GM12891 (cell line): Measurements from ENCODE around the gene TCF12.
A peak's percentile ranks its signal among the peaks of the same experiment; 100 is the strongest.

Source experiments
- DNase-seq: peaks from one replicate; pipeline ENCODE4 v3.0.0; 2011; ENCODE audit warnings: low spot score; ENCODE audit not compliant: insufficient read length
- FAIRE-seq: peaks from 2 replicates; lab custom pipeline; 2011; peaks lifted over from hg19 to GRCh38; lab: Jason Lieb, UNC
- PAX5 ChIP-seq: IDR thresholded peaks from 2 replicates; pipeline ENCODE4 v1.6.1; 2011; ENCODE audit warnings: low read length, moderate library complexity, mild to moderate bottlenecking; ENCODE audit not compliant: insufficient read depth, severe bottlenecking
- POLR2A ChIP-seq: IDR thresholded peaks from 2 replicates; pipeline ENCODE4 v1.6.1; 2011; ENCODE audit warnings: low read depth, low read length, control low read depth
- POLR2AphosphoS5 ChIP-seq: IDR thresholded peaks from 2 replicates; pipeline ENCODE4 v1.6.1; 2011; ENCODE audit warnings: low read depth, low read length, control low read depth
- POU2F2 ChIP-seq: IDR thresholded peaks from 2 replicates; pipeline ENCODE4 v1.6.1; 2011; ENCODE audit warnings: low read depth, mild to moderate bottlenecking, control low read depth, low read length, moderate library complexity
- SPI1 ChIP-seq: IDR thresholded peaks from 2 replicates; pipeline ENCODE4 v1.6.1; 2011; ENCODE audit warnings: low read depth, low read length, control low read depth
- TAF1 ChIP-seq: IDR thresholded peaks from 2 replicates; pipeline ENCODE4 v1.6.1; 2011; ENCODE audit warnings: low read depth, low read length, control low read depth

Gene TCF12

DNA sequence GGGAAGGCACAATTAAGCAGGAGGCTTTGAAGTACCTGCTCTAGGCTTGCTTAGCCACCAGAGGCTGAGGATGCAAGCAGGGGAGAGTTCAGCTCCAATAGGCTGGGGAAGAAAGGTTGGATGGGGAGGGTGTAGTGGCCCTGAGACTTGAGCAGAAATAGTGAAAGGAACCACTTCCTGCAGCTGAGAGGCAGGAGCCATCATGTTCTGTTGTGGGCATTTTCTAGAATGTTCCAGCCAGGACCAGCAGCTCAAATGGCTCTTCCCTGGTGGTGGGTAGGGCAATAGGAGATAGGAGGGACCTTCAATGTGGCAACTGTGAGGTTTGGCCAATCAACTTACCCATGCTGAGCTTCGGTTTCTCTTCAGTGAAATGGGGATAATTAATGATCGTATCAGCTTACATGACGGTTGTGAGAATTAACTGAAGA, 378.7 kb downstream of the TCF12 start:
- DNase-seq (no peak), FAIRE-seq (peak; percentile 66)
- TF ChIP-seq POLR2A (no peak), SPI1 (no peak), TAF1 (no peak), POU2F2 (no peak), PAX5 (no peak), POLR2AphosphoS5 (no peak)

DNA sequence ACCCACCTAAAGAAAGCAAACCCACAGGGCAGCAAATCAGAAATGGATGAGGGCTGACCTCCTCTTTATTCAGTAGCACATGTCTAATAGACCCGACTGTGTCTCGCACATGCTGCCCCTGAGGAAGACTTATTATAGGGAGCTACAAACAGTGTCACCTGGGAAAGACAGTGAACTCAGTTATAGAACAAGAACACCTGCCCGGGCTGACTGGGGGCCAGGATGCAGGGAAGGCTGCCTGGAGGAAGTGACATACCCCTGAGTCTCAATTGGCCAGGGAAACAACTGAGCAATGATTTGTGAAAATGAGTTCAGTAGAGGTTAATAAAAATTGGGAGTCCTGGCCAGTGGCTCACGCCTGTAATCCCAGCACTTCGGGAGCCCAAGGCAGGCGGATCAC, 379.2 kb downstream of the TCF12 start:
- FAIRE-seq (no peak), DNase-seq (no peak)
- TF ChIP-seq POLR2A (no peak), PAX5 (no peak), POLR2AphosphoS5 (no peak), TAF1 (no peak), POU2F2 (no peak), SPI1 (no peak)

DNA sequence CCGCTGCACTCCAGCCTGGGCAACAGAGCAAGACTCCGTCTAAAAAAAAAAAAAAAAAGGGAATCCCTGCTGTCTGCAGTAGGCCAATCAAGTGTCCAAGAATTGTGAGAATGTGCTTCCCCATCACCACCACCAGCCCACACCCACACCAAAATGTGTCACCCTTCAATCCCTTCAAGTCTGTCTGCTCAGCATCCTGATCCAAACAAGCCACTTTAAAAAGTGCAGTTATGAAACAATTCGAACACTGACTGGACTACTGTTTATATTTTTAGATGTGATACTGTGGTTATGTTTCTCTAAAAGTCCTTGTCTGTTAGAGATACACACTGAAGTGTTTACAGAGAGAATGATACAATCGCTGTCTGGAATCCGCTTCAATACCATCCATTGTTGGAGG, 379.8 kb downstream of the TCF12 start:
- TF ChIP-seq TAF1 (no peak), POLR2AphosphoS5 (no peak), POLR2A (no peak), POU2F2 (no peak), PAX5 (no peak), SPI1 (no peak)
- FAIRE-seq: peak; percentile 31
- no peak for DNase-seq

DNA sequence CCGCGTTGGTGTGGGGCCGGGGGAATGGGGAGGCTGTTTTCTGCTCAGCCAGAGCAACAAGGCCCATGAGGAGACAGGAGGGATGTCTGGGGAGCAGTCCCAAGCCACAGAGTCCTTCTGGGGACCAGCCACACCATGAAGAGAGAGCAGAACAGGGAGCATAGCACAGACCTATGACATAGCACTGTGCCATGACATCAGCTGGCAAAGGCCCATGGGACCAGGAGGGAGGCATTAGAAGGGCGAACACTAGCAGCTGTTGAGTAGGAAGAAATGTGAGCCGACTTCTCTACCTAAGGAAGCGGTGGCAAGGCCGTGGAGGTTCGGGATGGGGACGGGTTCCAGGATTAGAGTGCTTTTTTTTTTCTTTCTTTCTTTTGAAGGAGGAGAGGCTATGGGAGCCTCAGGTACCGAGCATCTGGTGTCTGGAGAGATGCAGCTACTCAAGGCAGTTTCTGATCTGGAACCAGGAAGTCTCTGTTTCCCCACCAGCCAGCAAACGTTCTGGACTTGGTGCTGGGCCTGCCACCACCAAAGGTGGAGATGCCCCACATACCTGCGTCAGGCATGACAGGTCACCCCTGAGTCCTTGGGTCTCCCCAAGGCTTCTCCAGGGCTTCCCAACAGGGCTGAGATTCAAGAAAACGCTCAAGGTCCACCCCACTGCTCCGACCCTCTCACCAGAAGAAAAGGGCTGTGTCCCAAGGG, 380.6 kb downstream of the TCF12 start:
- TF ChIP-seq POLR2A (no peak), SPI1 (no peak), TAF1 (no peak), POLR2AphosphoS5 (no peak), POU2F2 (no peak), PAX5 (no peak)
- DNase-seq (no peak), FAIRE-seq (peak; percentile 26)

DNA sequence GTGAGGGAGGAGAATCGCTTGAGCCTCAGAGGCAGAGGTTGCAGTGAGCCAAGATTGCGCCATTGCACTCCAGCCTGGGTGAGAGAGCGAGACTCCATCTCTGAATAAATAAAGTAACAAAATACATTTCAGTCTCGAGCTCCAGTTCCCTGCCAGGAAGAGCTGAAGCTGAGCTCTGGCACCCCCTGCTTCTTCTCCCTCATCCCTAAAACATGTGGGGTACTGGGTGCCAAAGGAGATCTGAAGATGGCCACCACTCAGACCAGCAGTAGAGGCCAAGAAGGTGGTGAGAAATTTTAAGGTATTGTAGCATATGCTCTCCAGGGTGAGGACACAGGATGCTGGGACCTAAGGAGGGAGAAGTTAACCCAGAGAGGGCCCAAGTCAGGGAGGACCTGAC, 382.9 kb downstream of the TCF12 start:
- TF ChIP-seq POU2F2: no peak
- no peak for TF ChIP-seq SPI1
- no peak for TF ChIP-seq PAX5
- TF ChIP-seq TAF1: no peak
- TF ChIP-seq POLR2A: no peak
- no peak for TF ChIP-seq POLR2AphosphoS5
- no peak for FAIRE-seq
- no peak for DNase-seq

DNA sequence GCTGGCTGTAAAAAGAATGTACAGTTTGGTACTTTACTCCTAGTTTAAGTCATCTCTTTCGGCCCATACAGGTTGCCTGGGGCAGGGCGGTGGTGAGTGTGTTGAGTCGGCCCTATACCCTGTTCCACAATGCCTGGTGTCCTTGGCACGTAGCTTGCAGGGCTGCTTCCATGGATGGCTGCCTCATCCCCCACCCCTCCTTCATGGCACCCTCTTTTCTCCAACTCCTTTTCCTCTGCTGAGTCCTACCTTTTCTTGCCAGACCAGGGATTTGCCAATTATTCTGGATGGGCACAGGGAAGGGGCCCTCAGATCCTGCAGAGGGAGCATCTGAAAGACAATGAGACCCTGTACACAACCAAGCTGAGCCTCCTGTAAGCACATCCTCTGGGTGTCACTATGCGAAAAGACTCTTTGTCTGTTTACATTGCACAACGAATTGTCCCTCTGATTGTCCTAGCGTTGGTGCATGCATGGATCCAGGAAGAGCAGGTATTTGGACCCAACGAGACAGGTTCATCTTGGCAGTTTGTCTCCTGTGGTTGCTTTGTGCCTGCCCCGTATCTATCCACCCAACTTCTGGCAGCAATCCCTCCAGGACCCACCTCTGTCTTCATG, 384.3 kb downstream of the TCF12 start:
- TF ChIP-seq PAX5 (no peak), POLR2AphosphoS5 (no peak), POU2F2 (no peak), POLR2A (no peak), SPI1 (no peak), TAF1 (no peak)
- DNase-seq (no peak), FAIRE-seq (no peak)

DNA sequence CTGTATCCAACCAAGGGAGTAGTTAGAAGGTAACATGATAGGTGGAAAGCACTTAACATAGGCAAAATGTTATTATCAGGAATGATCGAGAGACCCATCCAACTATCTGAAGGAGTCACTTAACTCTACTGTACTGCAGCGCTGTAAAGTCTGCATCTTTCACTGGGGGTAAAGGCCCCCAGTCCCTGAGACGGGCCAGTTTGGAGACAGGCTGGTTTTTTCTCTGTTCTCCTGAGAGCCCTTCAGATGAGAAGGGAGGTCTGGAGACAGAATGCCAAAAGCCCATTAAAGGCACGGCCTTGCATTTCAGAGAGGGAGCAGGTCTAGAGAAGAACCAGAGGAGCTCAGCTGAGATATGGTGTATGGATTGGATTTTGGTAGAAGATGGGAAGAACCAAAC, 386.6 kb downstream of the TCF12 start:
- no peak for FAIRE-seq
- TF ChIP-seq POU2F2 (no peak), SPI1 (no peak), POLR2AphosphoS5 (no peak), TAF1 (no peak)
- no peak for DNase-seq

DNA sequence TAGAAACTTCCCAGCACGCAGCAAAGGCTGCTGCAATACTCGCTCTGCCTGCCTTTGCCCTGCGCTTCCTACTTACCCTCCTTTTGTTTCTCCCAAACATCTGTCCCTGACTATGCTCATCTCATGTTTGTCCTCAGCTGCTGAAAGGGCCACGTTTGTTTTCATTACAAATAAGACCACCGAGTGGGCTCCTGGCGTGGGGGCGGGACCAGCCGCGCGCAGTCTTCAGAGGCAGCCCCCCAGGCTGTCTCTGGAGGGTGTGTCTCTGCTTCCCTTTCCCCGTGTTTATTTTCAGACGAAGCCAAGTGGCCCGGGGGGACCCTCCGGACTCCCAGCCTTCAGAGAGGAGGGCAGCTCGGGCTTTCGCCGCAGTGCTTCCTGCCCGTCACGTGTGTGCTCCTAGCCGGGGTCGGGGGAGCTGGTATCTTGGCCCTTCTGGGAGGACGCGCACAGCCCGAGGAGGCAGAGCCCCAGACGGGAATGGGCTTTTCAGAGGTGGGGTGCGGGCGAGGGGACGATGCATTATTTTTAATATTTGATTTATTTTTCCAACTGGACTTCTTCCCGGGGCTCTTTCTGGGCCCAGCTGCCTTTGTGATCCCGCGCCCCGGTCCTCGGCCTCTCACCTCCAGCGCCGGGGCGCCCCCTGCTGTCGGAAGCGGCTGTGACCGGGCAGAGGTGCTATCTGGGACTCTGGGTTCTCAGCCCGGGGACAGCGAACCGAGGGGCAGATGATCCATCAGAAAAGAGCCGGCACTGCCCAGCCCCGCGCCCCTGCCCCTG, 387.9 kb downstream of the TCF12 start:
- FAIRE-seq: peak; percentile 66
- peak; percentile 92 for DNase-seq
- TF ChIP-seq PAX5 (no peak), POU2F2 (no peak), TAF1 (no peak)

DNA sequence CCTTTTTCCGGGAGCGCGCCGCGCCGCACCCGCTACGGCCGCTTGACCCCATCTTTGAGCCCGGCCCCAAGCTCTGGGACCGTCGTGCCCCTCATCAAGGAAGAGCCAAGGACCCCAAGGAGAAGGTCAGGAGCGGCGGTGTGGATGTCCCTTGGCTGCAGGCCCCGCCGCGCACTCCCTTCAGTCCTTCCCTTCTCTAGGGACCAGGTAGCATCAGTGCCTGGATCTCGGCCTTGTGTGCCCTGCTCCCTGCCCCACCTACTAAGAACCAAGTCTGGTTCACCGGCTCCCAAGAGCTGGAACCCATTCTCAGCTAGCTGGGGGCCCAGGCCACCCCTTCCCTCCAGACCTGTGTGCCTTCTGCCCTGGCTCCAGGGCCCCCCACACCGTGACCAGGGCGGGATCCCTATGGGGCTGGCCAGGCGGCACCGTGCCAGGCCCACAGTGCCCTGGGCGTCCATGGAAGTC, 388.5 kb downstream of the TCF12 start:
- no peak for TF ChIP-seq PAX5
- no peak for TF ChIP-seq POLR2AphosphoS5
- TF ChIP-seq POLR2A: no peak
- no peak for TF ChIP-seq POU2F2
- no peak for TF ChIP-seq TAF1
- TF ChIP-seq SPI1: no peak
- DNase-seq: no peak
- FAIRE-seq: no peak
